GM19397 (cell line): ENCODE measurements around the gene C1orf232.

Experiments
- ATAC-seq: cut with Tn5 transposase; IDR thresholded peaks from one replicate; pipeline ENCODE4 v1.9.1; 2021; ENCODE audit warnings: mild to moderate bottlenecking, moderate library complexity; ENCODE audit not compliant: unreplicated experiment

C1orf232 gene

DNA sequence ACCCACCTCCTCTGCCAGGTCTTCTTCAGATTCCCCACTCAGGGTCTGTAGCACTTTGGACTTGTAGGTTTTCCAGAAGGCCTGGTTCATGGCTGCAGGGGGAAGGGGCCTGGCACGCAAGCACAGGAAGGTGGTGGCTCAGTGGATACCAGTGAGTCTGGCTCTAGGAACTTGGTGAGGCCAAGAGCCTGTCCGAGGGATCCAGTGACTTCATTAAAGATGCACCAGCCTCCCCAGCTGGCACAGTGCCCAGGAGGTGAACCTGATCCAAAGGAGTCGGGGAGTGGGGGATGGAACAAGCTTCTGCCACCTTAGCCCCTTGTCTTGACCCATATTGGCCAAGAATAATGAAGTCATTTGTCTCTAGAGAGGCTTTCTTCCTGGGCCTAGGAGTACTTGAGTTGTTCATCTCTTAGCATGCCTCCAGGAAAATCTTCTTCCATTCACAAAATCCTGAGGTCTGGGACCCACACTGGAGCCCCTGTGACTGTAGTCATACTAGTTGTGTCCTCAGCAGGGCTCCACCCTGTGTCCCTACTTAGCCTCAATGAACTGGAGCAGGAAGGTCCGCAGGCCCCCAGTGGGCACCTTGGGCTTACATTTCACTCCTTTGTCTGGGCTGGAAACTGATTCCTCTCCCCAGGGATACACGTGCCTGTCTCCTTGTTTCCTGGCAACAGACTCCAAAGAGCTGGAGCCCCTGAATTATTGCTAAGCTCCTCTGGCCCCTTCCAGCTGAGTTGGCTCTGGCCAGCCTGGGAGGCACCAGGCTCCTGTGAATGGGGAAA is at the start of gene C1orf232:
C1orf232 (minus strand) TSS at position 554 of the 788 bp plus-strand sequence; CDS start at position 90, 464 bp downstream.
- ATAC-seq: no peak

- no peak for ATAC-seq
These were observed 46.5 kb upstream of the C1orf232 start for GRCh38 chr1:26215246-26215645.

DNA sequence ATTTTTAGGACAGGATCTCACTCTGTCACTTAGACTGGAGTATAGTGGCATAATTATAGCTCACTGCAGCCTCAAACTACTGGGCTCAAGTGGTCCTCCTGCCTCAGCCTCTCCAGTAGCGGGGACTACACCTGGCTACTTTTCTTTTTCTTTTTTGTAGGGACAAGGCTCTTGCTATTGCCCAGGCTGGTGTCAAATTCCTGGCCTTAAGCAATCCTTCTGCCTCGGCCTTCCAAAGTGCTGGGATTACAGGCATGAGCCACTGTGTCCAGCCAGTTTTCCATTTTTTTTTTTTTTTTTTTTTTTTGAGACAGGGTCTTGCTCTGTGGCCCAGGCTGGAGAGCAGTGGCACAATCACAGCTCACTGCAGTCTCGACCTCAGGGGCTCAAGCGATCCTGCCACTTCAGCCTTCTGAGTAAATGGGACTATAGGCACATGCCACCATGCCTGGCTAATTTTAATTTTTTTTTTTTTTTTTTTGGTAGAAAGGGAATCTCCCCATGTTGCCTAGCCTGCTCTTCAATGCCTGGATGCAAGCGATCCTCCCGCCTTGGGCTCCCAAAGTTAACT is 44.7 kb upstream of the C1orf232 start:
- ATAC-seq: no peak

DNA sequence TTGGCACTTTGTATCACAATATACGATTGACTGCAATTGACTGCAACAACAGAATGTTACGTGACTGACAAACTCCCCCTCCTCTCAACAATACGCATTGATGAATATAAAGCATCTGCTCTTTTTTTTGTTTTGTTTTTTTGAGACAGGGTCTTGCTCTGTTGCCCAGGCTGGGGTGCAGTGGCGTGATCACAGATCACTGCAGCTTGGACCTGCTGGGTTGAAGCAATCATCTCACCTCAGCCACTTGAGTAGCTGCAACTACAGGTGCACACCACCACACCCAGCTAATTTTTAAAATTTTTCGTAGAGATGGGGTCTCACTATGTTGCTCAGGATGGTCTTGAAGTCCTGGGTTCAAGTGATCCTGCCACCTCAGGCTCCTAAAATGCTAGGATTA is 44.0 kb upstream of the C1orf232 start:
- no peak for ATAC-seq

GRCh38 chr1:26210147-26210870 is 41.5 kb upstream of the C1orf232 start:
- ATAC-seq: no peak

DNA sequence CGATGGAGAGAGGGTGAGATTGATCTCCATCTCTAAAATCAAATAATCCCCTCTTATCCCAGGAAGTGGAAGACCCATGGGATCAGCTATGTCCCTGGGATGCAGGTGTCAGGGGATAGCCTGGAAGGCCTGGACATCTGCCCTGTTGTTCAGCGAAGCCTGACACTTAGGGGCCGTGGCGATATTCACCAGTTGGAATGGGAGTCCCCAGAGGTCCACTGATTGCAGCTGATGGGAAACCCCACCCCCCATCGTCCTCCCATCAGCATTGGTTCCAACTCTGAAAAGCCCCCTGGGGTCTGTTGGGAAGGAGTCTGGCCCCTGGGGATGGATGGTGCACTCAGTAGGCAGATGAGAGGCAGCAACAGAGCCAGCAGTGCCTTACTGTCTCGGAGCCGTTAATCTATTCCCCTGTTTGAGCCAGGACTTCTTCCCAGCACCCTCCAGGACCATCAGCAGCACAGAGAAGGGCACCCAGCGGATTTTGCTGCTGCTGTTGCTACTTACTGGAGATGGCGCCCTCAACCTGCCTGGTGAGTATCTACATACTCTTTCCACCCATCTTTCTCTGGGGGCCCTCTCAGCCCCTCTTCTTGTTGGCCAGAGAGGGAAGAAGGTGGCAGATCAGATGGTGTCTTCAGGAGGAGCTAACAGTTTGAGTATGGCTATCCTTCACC is 35.0 kb upstream of the C1orf232 start:
- no peak for ATAC-seq

DNA sequence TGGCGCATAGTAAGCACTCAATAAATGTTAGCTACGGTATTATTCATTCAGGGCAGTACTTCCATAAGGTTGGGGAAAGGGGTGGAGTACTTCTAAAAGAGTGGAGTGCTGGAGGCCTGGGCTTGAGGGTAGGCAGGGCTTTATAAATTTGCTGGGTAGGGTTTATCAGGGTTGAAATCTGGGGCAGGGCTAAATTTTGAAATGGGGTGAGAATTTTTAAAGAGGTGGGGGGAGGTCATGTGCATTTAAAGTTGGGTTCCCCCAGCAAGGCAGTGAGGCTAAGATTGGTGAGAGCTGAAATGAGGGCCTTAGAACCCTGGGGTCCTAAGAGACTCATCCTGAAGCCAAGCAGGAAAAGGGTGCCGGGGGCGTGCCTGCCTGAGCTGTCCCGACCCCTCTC is 31.6 kb upstream of the C1orf232 start:
- ATAC-seq: no peak

- no peak for ATAC-seq
These were observed 29.1 kb upstream of the C1orf232 start for GRCh38 chr1:26197813-26198212.

- ATAC-seq: no peak
These were observed 28.5 kb upstream of the C1orf232 start for GRCh38 chr1:26197301-26197700.

DNA sequence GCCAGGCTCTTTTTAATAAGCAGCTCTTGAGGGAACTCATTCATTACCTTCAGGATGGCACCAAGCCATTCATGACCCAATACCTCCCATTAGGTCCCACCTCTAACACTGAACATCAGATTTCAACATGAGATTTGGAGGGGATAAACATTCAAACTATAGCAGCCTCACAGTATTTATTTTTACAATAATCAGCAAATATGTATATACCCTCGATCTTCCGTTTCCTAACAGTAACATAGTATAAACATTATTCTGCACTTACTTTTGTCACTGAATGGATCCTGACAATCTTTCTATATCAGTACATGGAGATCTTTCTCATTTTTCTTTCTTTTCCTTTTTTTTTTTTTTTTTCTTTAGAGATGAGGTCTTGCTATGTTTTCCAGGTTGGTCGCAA is 27.0 kb upstream of the C1orf232 start:
- no peak for ATAC-seq

DNA sequence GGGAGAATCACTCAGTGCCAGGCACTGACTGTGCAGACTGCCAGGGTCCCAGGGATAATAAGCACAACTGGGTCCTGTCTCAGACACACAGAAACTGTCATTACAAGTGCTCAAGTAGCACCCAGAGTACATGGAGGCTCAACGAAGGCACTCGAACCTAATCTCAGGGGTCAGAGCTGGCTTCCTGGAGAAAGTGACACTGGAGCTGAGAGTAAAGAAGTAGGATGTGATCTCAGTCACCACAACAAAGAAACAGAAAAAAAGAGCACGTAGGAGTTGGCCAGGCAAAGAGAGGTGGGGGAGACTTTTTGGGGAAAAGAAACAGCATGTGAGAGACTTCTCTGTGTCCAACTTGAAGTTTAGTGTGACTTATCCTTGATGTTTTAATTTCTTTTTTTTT is 23.0 kb upstream of the C1orf232 start:
- ATAC-seq: no peak

DNA sequence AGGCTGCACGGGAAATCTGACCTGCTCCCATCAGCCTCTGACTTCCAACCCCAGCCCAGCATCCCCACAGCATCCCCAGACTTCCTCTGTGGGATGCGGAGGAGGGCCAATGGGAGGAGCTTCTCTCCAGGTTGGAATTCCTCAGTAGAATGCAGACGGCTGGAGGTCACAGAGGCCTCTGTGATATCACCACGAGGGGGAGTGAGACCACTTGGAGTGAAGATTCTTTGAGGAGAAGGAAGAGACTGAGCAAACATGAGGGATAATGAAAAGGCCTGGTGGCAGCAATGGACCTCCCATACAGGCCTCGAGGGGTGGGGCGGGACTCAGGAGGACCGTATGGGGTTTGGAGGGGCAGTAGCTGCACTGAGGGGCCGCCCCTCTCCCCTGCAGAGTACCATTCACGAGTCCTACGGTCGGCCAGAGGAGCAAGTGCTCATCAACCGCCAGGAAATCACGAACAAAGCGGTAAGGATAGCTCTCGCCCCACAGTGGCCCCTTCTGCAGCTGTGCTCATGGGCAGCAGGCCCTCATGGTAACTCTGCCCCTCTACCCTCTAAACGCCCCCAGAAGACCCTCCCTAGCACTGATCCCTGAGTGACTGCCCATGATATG is 21.7 kb upstream of the C1orf232 start, which contains the start of gene CATSPER4:
CATSPER4 (plus strand) TSS at position 230 of the 615 bp plus-strand sequence; CDS start at position 256, 26 bp downstream.
- no peak for ATAC-seq

DNA sequence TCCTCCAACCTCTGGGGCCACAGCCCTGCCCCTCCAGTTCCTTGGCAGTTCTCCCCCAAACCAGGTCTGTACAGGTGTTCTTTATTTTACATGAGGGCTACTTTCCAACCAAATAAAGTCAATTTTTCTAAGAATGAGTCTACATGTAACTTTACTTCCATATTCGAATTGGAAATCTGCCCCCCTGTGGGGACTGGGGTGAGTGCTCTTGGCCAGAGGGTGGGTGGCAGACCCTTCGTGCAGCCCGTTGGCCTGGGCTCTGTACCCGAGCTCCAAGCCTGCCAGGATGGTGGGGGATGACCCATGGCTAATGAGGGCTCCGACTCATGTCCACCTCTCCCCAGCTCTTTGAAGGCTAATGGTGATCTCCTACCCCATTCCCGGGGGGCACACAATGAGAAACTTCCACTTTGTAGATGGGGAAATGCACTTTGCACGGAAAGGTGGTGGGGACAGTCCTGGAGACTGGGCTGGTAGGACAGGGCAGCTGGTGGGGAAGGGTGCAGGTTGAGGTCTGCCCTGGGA is 21.1 kb upstream of the C1orf232 start:
- ATAC-seq: no peak

GRCh38 chr1:26189331-26189730 is 20.6 kb upstream of the C1orf232 start:
- ATAC-seq: no peak

DNA sequence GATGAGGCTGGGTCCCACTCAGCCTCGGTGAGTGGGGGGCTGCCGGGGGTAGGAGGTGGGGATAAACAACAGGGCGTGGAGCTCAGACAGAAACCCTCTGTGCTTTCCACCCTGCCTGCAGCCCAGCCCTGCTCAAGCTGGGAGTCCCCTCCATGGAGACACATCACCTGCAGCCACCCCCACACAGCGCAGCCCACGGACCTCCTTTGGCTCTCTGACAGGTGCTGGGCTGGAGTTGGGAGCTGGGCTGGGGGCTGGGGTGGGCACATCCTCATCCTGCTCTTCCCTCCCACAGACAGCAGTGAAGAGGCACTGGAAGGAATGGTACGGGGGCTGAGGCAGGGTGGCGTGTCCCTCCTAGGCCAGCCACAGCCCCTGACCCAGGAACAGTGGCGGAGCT is 19.7 kb upstream of the C1orf232 start:
- no peak for ATAC-seq

DNA sequence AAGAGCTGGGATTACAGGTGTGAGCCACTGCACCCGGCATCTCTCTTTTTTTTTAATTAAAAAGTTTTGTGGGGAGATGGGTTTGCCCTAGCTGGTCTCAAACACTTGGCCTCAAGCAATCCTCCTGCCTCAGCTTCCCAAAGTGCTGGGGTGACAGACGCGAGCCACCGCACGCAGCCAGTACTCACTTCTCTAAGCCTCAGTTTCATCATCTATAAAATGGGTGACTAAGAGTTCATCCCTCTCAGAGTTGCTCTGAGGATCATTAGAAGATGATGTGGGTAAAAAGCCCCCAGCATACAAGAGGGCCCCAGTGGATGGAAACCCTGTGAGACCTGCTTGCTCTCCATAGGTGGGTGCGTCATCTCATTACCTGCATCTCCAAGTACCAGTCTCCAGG is 19.1 kb upstream of the C1orf232 start:
- ATAC-seq: no peak

DNA sequence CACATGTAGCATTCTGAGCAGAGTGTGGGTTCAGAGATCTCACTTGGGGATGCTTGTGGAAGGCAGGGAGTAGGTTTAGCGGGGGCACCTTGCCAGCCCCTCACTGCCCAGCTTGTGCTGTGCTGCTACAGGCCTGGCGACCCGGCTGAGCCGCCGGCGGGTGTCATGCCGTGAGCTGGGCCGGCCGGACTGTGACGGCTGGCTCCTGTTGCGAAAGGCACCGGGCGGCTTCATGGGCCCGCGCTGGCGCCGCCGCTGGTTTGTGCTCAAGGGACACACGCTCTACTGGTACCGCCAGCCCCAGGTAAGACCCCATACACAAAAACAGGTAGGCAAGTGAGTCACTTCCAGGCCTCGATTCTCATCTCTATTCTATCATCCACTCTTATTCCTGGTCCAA is 16.1 kb upstream of the C1orf232 start:
- ATAC-seq: no peak

DNA sequence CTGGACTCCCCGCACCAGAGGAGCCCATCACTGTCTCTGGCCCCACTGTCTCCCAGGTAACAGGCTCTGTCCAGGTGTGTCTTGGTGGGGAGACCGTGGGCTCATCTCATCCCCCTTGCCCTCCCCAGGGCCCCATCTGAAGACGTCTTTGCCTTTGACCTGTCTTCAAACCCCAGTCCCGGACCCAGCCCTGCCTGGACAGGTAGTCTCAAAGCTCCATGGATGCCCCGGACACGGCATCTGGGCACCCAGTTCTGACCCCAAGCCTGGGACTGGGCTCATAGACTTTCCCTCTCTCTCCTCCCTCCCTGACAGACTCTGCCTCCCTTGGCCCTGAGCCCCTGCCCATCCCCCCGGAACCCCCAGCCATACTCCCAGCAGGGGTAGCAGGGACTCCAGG is 15.3 kb upstream of the C1orf232 start:
- ATAC-seq: no peak

- no peak for ATAC-seq
These were observed 13.6 kb upstream of the C1orf232 start for GRCh38 chr1:26182383-26182696.

DNA sequence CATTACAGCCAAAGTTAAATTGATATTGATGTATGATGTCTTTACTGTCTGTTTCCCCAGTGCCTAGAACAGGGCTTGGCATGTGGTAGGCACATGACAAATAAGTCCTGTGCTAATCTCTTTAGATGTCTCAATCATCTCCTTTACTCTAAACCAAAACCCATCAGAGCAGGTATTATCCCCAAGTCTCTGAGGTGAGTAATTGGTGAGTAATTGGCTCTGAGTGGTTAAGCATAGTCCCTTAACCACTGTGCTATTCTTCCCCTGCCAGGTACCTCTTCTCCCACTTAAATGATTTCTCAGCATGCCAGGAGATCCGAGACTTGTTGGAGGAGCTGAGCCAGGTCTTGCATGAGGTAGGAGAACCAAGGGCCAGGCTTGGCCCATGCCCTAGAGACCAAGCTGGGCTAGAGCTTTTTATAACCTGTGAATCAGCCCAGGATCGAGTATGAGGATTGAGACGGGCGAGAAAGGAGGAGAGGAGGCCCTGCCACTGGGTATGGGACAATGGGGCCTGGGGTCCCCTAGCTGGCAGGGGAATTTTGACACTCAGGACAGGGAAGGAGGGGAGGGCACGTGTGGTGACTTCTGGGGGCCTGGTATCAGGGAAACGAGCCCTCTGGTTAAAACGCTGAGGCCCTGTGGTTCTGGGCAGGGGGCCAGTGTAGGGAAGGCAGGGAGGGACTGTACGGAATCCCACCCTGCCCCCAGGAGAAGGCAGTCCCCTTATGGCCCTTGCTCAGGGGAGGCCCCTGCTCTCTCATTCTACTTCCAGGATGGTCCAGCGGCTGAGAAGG is 13.0 kb upstream of the C1orf232 start:
- no peak for ATAC-seq
